Gastroesophageal sphincter (tissue), 4 donors: ENCODE measurements around the gene ATG4C. TPM values are rescaled to one million over a fixed set of nuclear protein-coding genes. Genes with fewer than 3 reads are reported as not detected.

ENCODE experiments used
- ATAC-seq: fragments of 150-250 bp; one replicate; pipeline ENCODE4 v1.9.1; 2016; ENCODE audit warnings: mild to moderate bottlenecking, moderate library complexity
- H3K27ac ChIP-seq, 4 donors: fragments of 200-600 bp; sonication (generic) in 3 of 4; 1 replicate in 3 of 4; 2 replicates in 1 of 4; pipeline ENCODE4 v1.5.1; 2016 to 2019
- H3K27me3 ChIP-seq: fragments of 200-600 bp; sonication (generic); one replicate; pipeline ENCODE4 v1.5.1; 2019
- H3K36me3 ChIP-seq, 2 donors: fragments of 200-600 bp; sonication (generic); one replicate each; pipeline ENCODE4 v1.5.1; 2019; ENCODE audit warnings: control low read depth in 1 of 2
- H3K4me1 ChIP-seq, 3 donors: fragments of 200-600 bp; sonication (generic); 1 replicate in 2 of 3; 2 replicates in 1 of 3; pipeline ENCODE4 v1.5.1; 2016 to 2019; ENCODE audit warnings: control low read depth in 2 of 3
- H3K4me3 ChIP-seq, 2 donors: fragments of 200-600 bp; sonication (generic); one replicate each; pipeline ENCODE4 v1.5.1; 2019; ENCODE audit warnings: mild to moderate bottlenecking in 1 of 2, moderate library complexity in 1 of 2
- H3K9me3 ChIP-seq, 3 donors: fragments of 200-600 bp; sonication (generic); one replicate each; pipeline ENCODE4 v1.5.1; 2017 to 2019; ENCODE audit warnings: control low read depth in 2 of 3
- CTCF ChIP-seq, 4 experiments: fragments of 200-600 bp in 2 of 4; fragments of 450-650 bp in 2 of 4; sonication (generic) in 1 of 4; IDR thresholded peaks; one replicate each; pipeline ENCODE4 v1.5.1; 2017 to 2019; ENCODE audit warnings: antibody characterized with exemption in 4 of 4, mild to moderate bottlenecking in 2 of 4, moderate library complexity in 2 of 4
- EP300 ChIP-seq: sonication (generic); formaldehyde crosslinking; IDR thresholded peaks from one replicate; pipeline ENCODE4 v1.6.1; 2017; ENCODE audit warnings: antibody characterized with exemption, mild to moderate bottlenecking
- POLR2A ChIP-seq, 2 donors: fragments of 450-650 bp; IDR thresholded peaks; one replicate each; pipeline ENCODE4 v1.6.1; 2017; ENCODE audit warnings: antibody characterized with exemption in 2 of 2, mild to moderate bottlenecking in 2 of 2, moderate library complexity in 1 of 2
- POLR2AphosphoS5 ChIP-seq: sonication (generic); formaldehyde crosslinking; IDR thresholded peaks from one replicate; pipeline ENCODE4 v1.6.1; 2017; ENCODE audit warnings: antibody characterized with exemption
- WGBS, 2 donors: methylation state at CpG; one replicate each; pipeline ENCODE4 v1.1.5; 2018; ENCODE audit warnings: low coverage in 1 of 2; 5-methylcytosine and 5-hydroxymethylcytosine counted together
- total RNA-seq, 4 donors: library from RNA; depleted of rRNA; stranded (reverse); fragments of >200 nt; gene quantifications; one replicate each; pipeline ENCODE4 v1.1.0, GENCODE V29; 2016

Gene ATG4C
- total RNA-seq, 4 donors from 2014 or later: 6.1 to 10.1 (median 8.7) TPM

DNA sequence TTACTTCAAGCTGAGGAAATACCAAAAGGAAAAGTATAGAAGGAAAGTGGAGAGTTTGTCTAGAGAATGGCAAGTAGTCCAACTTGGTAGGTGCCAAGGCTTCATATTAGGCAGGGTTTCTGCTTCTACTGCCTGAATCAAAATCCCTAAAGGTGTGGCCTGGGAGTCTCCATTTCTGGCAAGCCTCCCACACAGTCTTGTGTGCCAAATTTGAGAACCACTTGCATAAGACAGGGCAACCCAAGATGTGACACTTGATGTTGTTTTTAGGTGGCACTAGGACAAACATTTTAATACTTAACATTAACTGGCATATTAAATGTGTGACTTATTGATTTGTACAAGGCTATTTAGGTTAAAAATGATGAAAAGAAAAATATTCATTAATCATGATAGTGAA, 60.1 kb downstream of the ATG4C start:
- Histone ChIP-seq H3K27ac (no peak overlapping the region), H3K4me1 (no peaks in the 10 kb centered on the region), H3K9me3 (no peaks in the 10 kb centered on the region), H3K36me3 (peaks cover 0 to 18% of the 10 kb centered on the region in 2 donors), H3K4me3 (no peak overlapping the region), H3K27me3 (no peaks in the 10 kb centered on the region)
- ATAC-seq: no peak
- TF ChIP-seq POLR2AphosphoS5: no peak
- no peak for TF ChIP-seq POLR2A (IDR thresholded peaks at IDR 0.05)
- TF ChIP-seq CTCF (IDR thresholded peaks at IDR 0.05): no peak
- TF ChIP-seq EP300: no peak

DNA sequence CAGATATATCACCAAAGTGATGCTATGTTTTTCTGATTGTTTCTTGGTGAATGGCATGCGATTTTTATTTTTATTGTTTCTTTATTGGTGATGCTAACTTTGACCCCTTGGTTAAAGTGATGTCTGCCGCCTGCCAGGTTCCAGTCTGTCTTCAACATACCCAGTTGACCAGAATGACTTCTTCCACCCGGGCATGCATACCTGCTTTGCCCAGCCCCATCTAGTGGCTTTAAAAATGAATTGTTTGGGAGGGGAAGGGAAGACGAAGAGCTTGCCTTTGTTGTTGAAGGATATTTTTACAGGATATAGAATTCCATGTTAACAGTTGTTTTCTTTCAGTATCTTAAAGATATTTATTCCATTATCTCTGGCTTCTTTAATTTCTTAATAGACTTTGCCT, 65.1 kb downstream of the ATG4C start:
- TF ChIP-seq POLR2A (IDR thresholded peaks at IDR 0.05): no peak
- TF ChIP-seq POLR2AphosphoS5: no peak
- no peak for TF ChIP-seq EP300
- no peak for TF ChIP-seq CTCF (IDR thresholded peaks at IDR 0.05)
- peaks cover 0 to 38% of the 10 kb centered on the region in 2 donors for H3K36me3 ChIP-seq
- whole genome bisulfite sequencing, 2 donors: 74 to 77% methylated on average over 4 of the region's 4 CpGs
- no peaks in the 10 kb centered on the region for H3K27me3 ChIP-seq
- no peak overlapping the region for H3K27ac ChIP-seq
- no peak overlapping the region for H3K4me3 ChIP-seq
- no peak for ATAC-seq
- H3K9me3 ChIP-seq: no peaks in the 10 kb centered on the region
- H3K4me1 ChIP-seq: no peaks in the 10 kb centered on the region

GRCh38 chr1:62852253-62852652, 68.3 kb downstream of the ATG4C start:
- H3K27me3 ChIP-seq: no peaks in the 10 kb centered on the region
- TF ChIP-seq POLR2A (IDR thresholded peaks at IDR 0.05): no peak
- no peak for TF ChIP-seq POLR2AphosphoS5
- no peak for TF ChIP-seq CTCF (IDR thresholded peaks at IDR 0.05)
- no peak for TF ChIP-seq EP300
- H3K9me3 ChIP-seq: no peaks in the 10 kb centered on the region
- no peak for ATAC-seq
- no peaks in the 10 kb centered on the region for H3K4me1 ChIP-seq
- no peak overlapping the region for H3K27ac ChIP-seq
- no peak overlapping the region for H3K4me3 ChIP-seq
- H3K36me3 ChIP-seq: peaks cover 0 to 29% of the 10 kb centered on the region in 2 donors

DNA sequence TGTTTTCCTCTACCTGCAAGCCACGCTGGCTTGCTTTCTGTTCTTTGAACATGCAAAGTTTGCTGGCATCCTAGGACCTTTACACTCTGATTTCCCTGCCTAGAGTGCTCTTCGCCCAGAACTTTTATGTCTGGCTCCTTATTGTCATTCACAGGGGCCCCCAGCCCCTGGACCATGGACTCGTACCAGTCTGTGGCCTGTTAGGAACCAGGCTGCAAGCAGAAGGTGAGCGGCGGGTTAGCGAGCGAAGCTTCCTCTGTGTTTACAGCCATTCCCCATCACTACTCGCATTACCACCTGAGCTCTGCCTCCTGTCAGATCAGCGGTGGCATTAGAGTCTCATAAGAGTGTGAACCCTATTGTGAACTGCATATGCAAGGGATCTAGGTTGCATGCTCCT, 73.0 kb downstream of the ATG4C start:
- Histone ChIP-seq H3K4me3 (no peak overlapping the region), H3K27ac (no peak overlapping the region), H3K36me3 (peaks cover 0 to 51% of the 10 kb centered on the region in 2 donors), H3K27me3 (no peaks in the 10 kb centered on the region), H3K4me1 (no peaks in the 10 kb centered on the region), H3K9me3 (no peaks in the 10 kb centered on the region)
- WGBS, 2 donors: 86 to 100% methylated on average over 1 to 2 of the region's 9 CpGs
- TF ChIP-seq POLR2AphosphoS5: no peak
- TF ChIP-seq CTCF (IDR thresholded peaks at IDR 0.05): no peak
- no peak for TF ChIP-seq EP300
- TF ChIP-seq POLR2A (IDR thresholded peaks at IDR 0.05): no peak
- no peak for ATAC-seq

DNA sequence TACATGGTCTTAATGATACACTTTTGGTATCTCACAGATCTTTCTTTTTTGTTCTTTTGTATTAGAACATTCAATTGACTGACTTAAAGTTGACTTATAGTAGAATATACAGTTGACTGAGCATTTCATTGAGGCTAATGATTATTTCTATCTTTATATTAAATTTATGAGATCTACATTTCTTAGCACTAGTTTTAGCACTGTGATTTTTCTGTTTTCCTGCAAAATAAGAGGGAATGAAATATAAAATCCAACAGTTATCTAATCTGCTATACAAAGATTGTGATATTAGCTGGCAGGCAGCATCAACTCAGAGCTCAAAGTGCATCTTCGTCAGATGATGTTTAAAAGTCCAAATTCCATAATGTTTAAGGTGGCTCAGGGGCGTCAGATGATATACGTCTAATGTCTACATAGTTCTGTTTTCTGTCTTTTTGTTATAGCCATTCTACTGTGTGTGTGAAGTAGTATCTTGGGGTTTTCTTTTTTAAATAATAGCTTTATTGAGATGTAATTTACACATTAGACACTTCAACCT, 85.4 kb downstream of the ATG4C start:
- TF ChIP-seq CTCF (IDR thresholded peaks at IDR 0.05): no peak
- no peak for TF ChIP-seq EP300
- no peak for TF ChIP-seq POLR2AphosphoS5
- no peak for TF ChIP-seq POLR2A (IDR thresholded peaks at IDR 0.05)
- Histone ChIP-seq H3K36me3 (no peaks in the 10 kb centered on the region), H3K4me1 (no peaks in the 10 kb centered on the region), H3K9me3 (no peaks in the 10 kb centered on the region), H3K4me3 (no peak overlapping the region), H3K27ac (no peak overlapping the region), H3K27me3 (no peaks in the 10 kb centered on the region)
- ATAC-seq: no peak
- 64 to 81% methylated on average over 3 of the region's 3 CpGs for WGBS, 2 donors
